Measurements from ENCODE around the gene BRD9. TPM values are rescaled to one million over a fixed set of nuclear protein-coding genes. Genes with fewer than 3 reads are reported as not detected.

BRD9 gene
- total and polyA plus RNA-seq, 2 experiments from 2014 or later, result 18.2 to 30.6 TPM

DNA sequence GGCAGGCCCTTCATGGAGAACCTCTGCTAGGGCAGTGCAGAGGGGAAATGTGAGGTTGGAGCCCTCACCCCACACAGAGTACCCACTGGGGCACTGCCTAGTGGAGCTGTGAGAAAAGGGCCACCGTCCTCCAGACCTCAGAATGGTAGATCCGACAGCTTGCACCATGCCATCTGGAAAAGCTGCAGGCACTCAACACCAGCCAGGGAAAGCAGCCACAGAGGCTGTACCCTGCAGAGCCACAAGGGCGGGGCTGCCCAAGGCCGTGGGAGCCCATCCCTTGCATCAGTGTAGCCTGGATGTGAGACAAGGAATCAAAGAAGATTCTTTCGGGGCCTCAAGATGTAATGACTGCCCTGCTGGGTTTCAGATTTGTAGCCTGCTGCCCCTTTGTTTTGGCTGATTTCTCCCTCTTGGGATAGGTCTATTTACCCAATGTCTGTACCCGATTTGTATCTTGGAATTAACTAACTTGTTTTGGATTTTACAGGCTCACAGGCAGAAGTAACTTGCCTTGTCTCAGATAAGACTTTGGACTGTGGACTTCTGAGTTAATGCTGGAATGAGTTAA, 25.2 kb downstream of the BRD9 start:
- Histone ChIP-seq H3K4me1 (ENCODE audit: insufficient read depth) (no peaks in the 10 kb centered on the region), H3K27ac (no peak overlapping the region), H4K20me1 (ENCODE audit: insufficient read depth) (no peaks in the 10 kb centered on the region), H3K36me3 (ENCODE audit: low read depth) (peaks cover 29% of the 10 kb centered on the region), H2AFZ (no peak overlapping the region), H3K79me2 (ENCODE audit: insufficient read depth) (no peaks in the 10 kb centered on the region), H3F3A (ENCODE audit: insufficient read depth) (no peaks in the 10 kb centered on the region), H3K4me3 (no peak overlapping the region), H3K9ac (no peak overlapping the region), H3K4me2 (ENCODE audit: unreplicated experiment) (no peak overlapping the region), H3K27me3 (replicated peaks; ENCODE audit: insufficient read depth) (no peaks in the 10 kb centered on the region), H3K9me2 (ENCODE audit: insufficient read depth) (no peaks in the 10 kb centered on the region), H3K9me3 (ENCODE audit: low read depth) (no peaks in the 10 kb centered on the region)
- WGBS, 2 experiments (ENCODE audit: low coverage in 1 of 2, low lambda C conversion rate in 2 of 2, missing lambda C conversion rate in 2 of 2), result 98% methylated on average over 6 of the region's 6 CpGs
- in situ Hi-C loops (cut with MboI), result no loop called here
- DNase-seq, result no peak
- TF ChIP-seq EZH2 (IDR thresholded peaks at IDR 0.05; ENCODE audit: insufficient read depth, poor library complexity, severe bottlenecking) (no peak), EZH2phosphoT487 (IDR thresholded peaks at IDR 0.05; ENCODE audit: insufficient read depth, low read depth) (no peak)

GRCh38 chr5:865771-866170, 26.8 kb downstream of the BRD9 start:
- no peaks in the 10 kb centered on the region for H3K9me3 ChIP-seq (ENCODE audit: low read depth)
- no peaks in the 10 kb centered on the region for H3K27me3 ChIP-seq (replicated peaks; ENCODE audit: insufficient read depth)
- H3K36me3 ChIP-seq (ENCODE audit: low read depth), result peaks cover 19% of the 10 kb centered on the region
- H3K9ac ChIP-seq, result no peak overlapping the region
- H3K4me3 ChIP-seq, result no peak overlapping the region
- H2AFZ ChIP-seq, result no peak overlapping the region
- H3F3A ChIP-seq (ENCODE audit: insufficient read depth), result no peaks in the 10 kb centered on the region
- H3K9me2 ChIP-seq (ENCODE audit: insufficient read depth), result no peaks in the 10 kb centered on the region
- no peaks in the 10 kb centered on the region for H3K4me1 ChIP-seq (ENCODE audit: insufficient read depth)
- no peak overlapping the region for H3K4me2 ChIP-seq (ENCODE audit: unreplicated experiment)
- no peaks in the 10 kb centered on the region for H4K20me1 ChIP-seq (ENCODE audit: insufficient read depth)
- no peak overlapping the region for H3K27ac ChIP-seq
- in situ Hi-C loops (cut with MboI), result no loop called here
- TF ChIP-seq EZH2 (IDR thresholded peaks at IDR 0.05; ENCODE audit: insufficient read depth, poor library complexity, severe bottlenecking) (no peak), EZH2phosphoT487 (IDR thresholded peaks at IDR 0.05; ENCODE audit: insufficient read depth, low read depth) (no peak)
- 96 to 97% methylated on average over 10 of the region's 10 CpGs for WGBS, 2 experiments (ENCODE audit: low coverage in 1 of 2, low lambda C conversion rate in 2 of 2, missing lambda C conversion rate in 2 of 2)
- DNase-seq, result no peak
- no peaks in the 10 kb centered on the region for H3K79me2 ChIP-seq (ENCODE audit: insufficient read depth)

DNA sequence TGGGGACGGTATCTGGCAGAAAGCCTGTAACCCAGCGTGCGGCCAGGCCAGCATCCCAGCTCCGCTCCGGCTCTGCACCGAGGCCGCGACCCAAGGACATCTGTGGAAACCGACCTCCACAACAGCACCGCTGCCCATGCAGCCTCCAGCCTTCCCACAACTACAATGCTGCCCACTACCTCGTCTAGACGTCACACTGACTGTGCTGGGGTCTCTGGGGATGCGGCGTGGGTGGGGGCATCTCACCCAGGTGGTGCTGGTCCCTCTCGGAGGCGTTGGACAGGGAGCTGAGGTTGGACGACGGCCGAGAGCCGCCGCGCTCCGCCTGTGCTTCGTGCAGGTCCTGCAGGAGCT, 27.5 kb downstream of the BRD9 start:
- no peak for DNase-seq
- no peaks in the 10 kb centered on the region for H3K79me2 ChIP-seq (ENCODE audit: insufficient read depth)
- H3F3A ChIP-seq (ENCODE audit: insufficient read depth), result no peaks in the 10 kb centered on the region
- no peaks in the 10 kb centered on the region for H3K4me1 ChIP-seq (ENCODE audit: insufficient read depth)
- H3K9me2 ChIP-seq (ENCODE audit: insufficient read depth), result no peaks in the 10 kb centered on the region
- no peak overlapping the region for H2AFZ ChIP-seq
- no peak overlapping the region for H3K4me3 ChIP-seq
- no peaks in the 10 kb centered on the region for H4K20me1 ChIP-seq (ENCODE audit: insufficient read depth)
- in situ Hi-C loops (cut with MboI), result no loop called here
- no peak overlapping the region for H3K9ac ChIP-seq
- H3K4me2 ChIP-seq (ENCODE audit: unreplicated experiment), result no peak overlapping the region
- H3K9me3 ChIP-seq (ENCODE audit: low read depth), result no peaks in the 10 kb centered on the region
- peaks cover 15% of the 10 kb centered on the region for H3K36me3 ChIP-seq (ENCODE audit: low read depth)
- H3K27ac ChIP-seq, result no peak overlapping the region
- WGBS, 2 experiments (ENCODE audit: low coverage in 1 of 2, low lambda C conversion rate in 2 of 2, missing lambda C conversion rate in 2 of 2), result 94% methylated on average over 24 of the region's 24 CpGs
- H3K27me3 ChIP-seq (replicated peaks; ENCODE audit: insufficient read depth), result no peaks in the 10 kb centered on the region
- TF ChIP-seq EZH2phosphoT487 (IDR thresholded peaks at IDR 0.05; ENCODE audit: insufficient read depth, low read depth) (no peak), EZH2 (IDR thresholded peaks at IDR 0.05; ENCODE audit: insufficient read depth, poor library complexity, severe bottlenecking) (no peak)

GRCh38 chr5:864492-865167, 28.0 kb downstream of the BRD9 start:
- no peak overlapping the region for H3K27ac ChIP-seq
- H3K4me1 ChIP-seq (ENCODE audit: insufficient read depth), result no peaks in the 10 kb centered on the region
- DNase-seq, result no peak
- H3K9ac ChIP-seq, result no peak overlapping the region
- H3K4me3 ChIP-seq, result no peak overlapping the region
- H3K27me3 ChIP-seq (replicated peaks; ENCODE audit: insufficient read depth), result no peaks in the 10 kb centered on the region
- WGBS, 2 experiments (ENCODE audit: low coverage in 1 of 2, low lambda C conversion rate in 2 of 2, missing lambda C conversion rate in 2 of 2), result 54% methylated on average over 14 to 15 of the region's 15 CpGs
- H3K9me3 ChIP-seq (ENCODE audit: low read depth), result no peaks in the 10 kb centered on the region
- in situ Hi-C loops (cut with MboI), result no loop called here
- H3K36me3 ChIP-seq (ENCODE audit: low read depth), result peaks cover 10% of the 10 kb centered on the region; the same call in 1 of the 2 replicates
- H3K79me2 ChIP-seq (ENCODE audit: insufficient read depth), result no peaks in the 10 kb centered on the region
- no peak overlapping the region for H2AFZ ChIP-seq
- no peak overlapping the region for H3K4me2 ChIP-seq (ENCODE audit: unreplicated experiment)
- no peaks in the 10 kb centered on the region for H4K20me1 ChIP-seq (ENCODE audit: insufficient read depth)
- H3F3A ChIP-seq (ENCODE audit: insufficient read depth), result no peaks in the 10 kb centered on the region
- TF ChIP-seq EZH2 (IDR thresholded peaks at IDR 0.05; ENCODE audit: insufficient read depth, poor library complexity, severe bottlenecking) (no peak), EZH2phosphoT487 (IDR thresholded peaks at IDR 0.05; ENCODE audit: insufficient read depth, low read depth) (no peak)
- H3K9me2 ChIP-seq (ENCODE audit: insufficient read depth), result no peaks in the 10 kb centered on the region
